22Rv1 (cell line): ENCODE data around the gene DHPS.

ENCODE experiments used
- ZFX ChIP-seq: fragments of 450-650 bp; IDR thresholded peaks from 2 replicates; pipeline ENCODE4 v1.6.1; 2017; ENCODE audit warnings: antibody characterized with exemption, borderline replicate concordance
- TF ChIP-seq, protein P1 (sequence below): fragments of 450-650 bp; IDR thresholded peaks from 2 replicates; pipeline ENCODE4 v1.5.1; 2017; ENCODE audit warnings: mild to moderate bottlenecking

GRCh38 chr19:12665671-12666264 lies 15.9 kb downstream of the DHPS start:
- TF ChIP-seq, protein P1, sequence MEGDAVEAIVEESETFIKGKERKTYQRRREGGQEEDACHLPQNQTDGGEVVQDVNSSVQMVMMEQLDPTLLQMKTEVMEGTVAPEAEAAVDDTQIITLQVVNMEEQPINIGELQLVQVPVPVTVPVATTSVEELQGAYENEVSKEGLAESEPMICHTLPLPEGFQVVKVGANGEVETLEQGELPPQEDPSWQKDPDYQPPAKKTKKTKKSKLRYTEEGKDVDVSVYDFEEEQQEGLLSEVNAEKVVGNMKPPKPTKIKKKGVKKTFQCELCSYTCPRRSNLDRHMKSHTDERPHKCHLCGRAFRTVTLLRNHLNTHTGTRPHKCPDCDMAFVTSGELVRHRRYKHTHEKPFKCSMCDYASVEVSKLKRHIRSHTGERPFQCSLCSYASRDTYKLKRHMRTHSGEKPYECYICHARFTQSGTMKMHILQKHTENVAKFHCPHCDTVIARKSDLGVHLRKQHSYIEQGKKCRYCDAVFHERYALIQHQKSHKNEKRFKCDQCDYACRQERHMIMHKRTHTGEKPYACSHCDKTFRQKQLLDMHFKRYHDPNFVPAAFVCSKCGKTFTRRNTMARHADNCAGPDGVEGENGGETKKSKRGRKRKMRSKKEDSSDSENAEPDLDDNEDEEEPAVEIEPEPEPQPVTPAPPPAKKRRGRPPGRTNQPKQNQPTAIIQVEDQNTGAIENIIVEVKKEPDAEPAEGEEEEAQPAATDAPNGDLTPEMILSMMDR, result no peak
- no peak for TF ChIP-seq ZFX
